ENCODE results near the gene SMC5. TPM values are rescaled to one million over a fixed set of nuclear protein-coding genes. Genes with fewer than 3 reads are reported as not detected.

SMC5 gene
- total and polyA plus RNA-seq, 2 of the 13 experiments (the other 11 are each of a cell fraction or from before 2014, with no cell fraction given): 7.2 to 26.7 TPM

DNA sequence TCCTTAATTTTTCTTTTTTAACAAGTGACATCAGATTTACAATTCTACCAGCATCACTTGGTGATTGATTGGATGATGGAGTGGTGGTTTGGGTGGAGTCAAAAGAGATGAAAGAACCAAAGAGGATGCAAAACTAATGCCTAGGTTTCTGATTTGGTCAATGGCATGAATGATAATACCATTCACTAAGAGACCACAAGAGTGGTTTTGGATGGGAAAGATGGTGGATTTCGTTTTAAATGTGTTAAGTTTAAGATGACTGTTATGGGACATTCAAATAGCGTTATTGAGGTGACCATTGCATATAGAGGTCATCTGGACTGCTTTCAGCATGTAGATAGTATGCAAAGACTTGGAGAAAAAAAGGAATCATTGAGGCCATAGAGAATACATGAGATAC is 3.6 kb downstream of the SMC5 start:
- no peak for ATAC-seq
- Histone ChIP-seq H3K4me2 (ENCODE audit: low read depth, low read length) (no peak overlapping the region), H3K36me3 (replicated peaks in 1 of 2; ENCODE audit: control insufficient read depth in 1 of 2, insufficient read depth in 2 of 2, low read length in 2 of 2) (peaks cover 0 to 31% of the 10 kb centered on the region in 2 experiments; a peak in 3 of 5 replicates), H4K20me1 (ENCODE audit: insufficient read depth, low read length) (peaks cover 26% of the 10 kb centered on the region; the same call in 1 of the 2 replicates), H3K9me3 (ENCODE audit: low read length) (no peaks in the 10 kb centered on the region), H3K4me1 (ENCODE audit: insufficient read depth, low read length) (peaks cover 39% of the 10 kb centered on the region), H3K9ac (ENCODE audit: insufficient read depth, low read depth, low read length) (no peak overlapping the region), H3K27ac (ENCODE audit: extremely low read length, insufficient read depth, low read length) (no peak overlapping the region), H3K79me2 (ENCODE audit: insufficient read depth, low read length) (peaks cover 66% of the 10 kb centered on the region), H3K27me3 (ENCODE audit: control insufficient read depth in 1 of 2, insufficient read depth in 2 of 2, low read length in 2 of 2) (no peaks in the 10 kb centered on the region; a peak in 2 of 5 replicates), H3K4me3 (replicated peaks in 1 of 3; ENCODE audit: insufficient read depth in 1 of 3, low read depth in 2 of 3, low read length in 3 of 3) (no peak overlapping the region), H2AFZ (ENCODE audit: low read length) (no peak overlapping the region)
- WGBS (ENCODE audit: low lambda C conversion rate): 99% methylated on average over 2 of the region's 2 CpGs
- no peak for TF ChIP-seq TAF15 (IDR thresholded peaks at IDR 0.05; ENCODE audit: low read depth, low read length, poor library complexity, severe bottlenecking)
- TF ChIP-seq, protein P1, sequence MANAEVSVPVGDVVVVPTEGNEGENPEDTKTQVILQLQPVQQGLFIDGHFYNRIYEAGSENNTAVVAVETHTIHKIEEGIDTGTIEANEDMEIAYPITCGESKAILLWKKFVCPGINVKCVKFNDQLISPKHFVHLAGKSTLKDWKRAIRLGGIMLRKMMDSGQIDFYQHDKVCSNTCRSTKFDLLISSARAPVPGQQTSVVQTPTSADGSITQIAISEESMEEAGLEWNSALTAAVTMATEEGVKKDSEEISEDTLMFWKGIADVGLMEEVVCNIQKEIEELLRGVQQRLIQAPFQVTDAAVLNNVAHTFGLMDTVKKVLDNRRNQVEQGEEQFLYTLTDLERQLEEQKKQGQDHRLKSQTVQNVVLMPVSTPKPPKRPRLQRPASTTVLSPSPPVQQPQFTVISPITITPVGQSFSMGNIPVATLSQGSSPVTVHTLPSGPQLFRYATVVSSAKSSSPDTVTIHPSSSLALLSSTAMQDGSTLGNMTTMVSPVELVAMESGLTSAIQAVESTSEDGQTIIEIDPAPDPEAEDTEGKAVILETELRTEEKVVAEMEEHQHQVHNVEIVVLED (CRISPR knock-in tag; IDR thresholded peaks at IDR 0.05; ENCODE audit: borderline replicate concordance): no peak
- no peak for TF ChIP-seq ZNF879 (CRISPR knock-in tag; IDR thresholded peaks at IDR 0.05)
- TF ChIP-seq GZF1 (CRISPR knock-in tag; IDR thresholded peaks at IDR 0.05): no peak
- TF ChIP-seq BATF2 (CRISPR knock-in tag; IDR thresholded peaks at IDR 0.05): no peak
- TF ChIP-seq XBP1 (CRISPR knock-in tag; IDR thresholded peaks at IDR 0.05): no peak
- no peak for TF ChIP-seq GABPB1 (CRISPR knock-in tag; IDR thresholded peaks at IDR 0.05)
- TF ChIP-seq SP1 (IDR thresholded peaks at IDR 0.05): no peak
- TF ChIP-seq SP1 (CRISPR knock-in tag; IDR thresholded peaks at IDR 0.05): no peak
- TF ChIP-seq ZFP37 (CRISPR knock-in tag; IDR thresholded peaks at IDR 0.05; ENCODE audit: borderline replicate concordance): no peak
- TF ChIP-seq SRF (IDR thresholded peaks at IDR 0.05; ENCODE audit: low read depth, low read length): no peak
- no peak for TF ChIP-seq SUZ12 (IDR thresholded peaks at IDR 0.05; ENCODE audit: low read depth, low read length)
- no peak for TF ChIP-seq ZNF33B (CRISPR knock-in tag; IDR thresholded peaks at IDR 0.05)
- no peak for TF ChIP-seq ZMYM4 (CRISPR knock-in tag; IDR thresholded peaks at IDR 0.05)
- no peak for TF ChIP-seq ARID3A (IDR thresholded peaks at IDR 0.05; ENCODE audit: low read depth, low read length)
- no peak for TF ChIP-seq MATR3 (CRISPR knock-in tag; IDR thresholded peaks at IDR 0.05)
- no peak for TF ChIP-seq EZH2 (conservative IDR thresholded peaks at IDR 0.05; ENCODE audit: low read depth, low read length)
- TF ChIP-seq IRF9 (CRISPR knock-in tag; IDR thresholded peaks at IDR 0.05; ENCODE audit: borderline replicate concordance): no peak
- no peak for TF ChIP-seq BRD4 (CRISPR knock-in tag; IDR thresholded peaks at IDR 0.05)
- FAIRE-seq: no peak
- intact Hi-C loops (cut with micrococcal nuclease; ENCODE audit: unreplicated experiment) (no loop called here), in situ Hi-C loops (cut with HindIII; ENCODE audit: extremely low pct_ligation_motif_present, low pct_unique_long_range_greater_than_20kb) (loop anchor here (10.0 kb wide), 1 partner anchor 152 kb away; the partner anchor contains the start of gene KLF9)
- CTCF ChIA-PET (ENCODE audit: low intra/inter-chr PET ratio, low total read pairs): no interaction called here
- DNase-seq (ENCODE audit: low spot score): no peak
- POLR2A ChIA-PET: no interaction called here
- no TSS peak for BruUV-seq (replicated peaks)

All from HepG2 (cell line).